WTC11 (cell line): Measurements from ENCODE around the gene LMAN2. TPM values are rescaled to one million over a fixed set of nuclear protein-coding genes. Genes with fewer than 3 reads are reported as not detected.

ENCODE experiments used
- ATF1 ChIP-seq: sonication (generic); formaldehyde crosslinking; IDR thresholded peaks from 2 replicates; pipeline ENCODE4 v1.8.1; 2023; ENCODE audit warnings: mild to moderate bottlenecking, moderate library complexity, missing genetic modification reagents
- CREB1 ChIP-seq: sonication (generic); formaldehyde crosslinking; IDR thresholded peaks from 2 replicates; pipeline ENCODE4 v1.8.0; 2023; ENCODE audit warnings: mild to moderate bottlenecking, missing genetic modification reagents
- CREM ChIP-seq: sonication (generic); formaldehyde crosslinking; IDR thresholded peaks from 2 replicates; pipeline ENCODE4 v1.8.1; 2022; ENCODE audit warnings: mild to moderate bottlenecking, missing genetic modification reagents, moderate library complexity
- EMX1 ChIP-seq: fragments of 250-450 bp; sonication (Bioruptor Pico); IDR thresholded peaks from 2 replicates; pipeline ENCODE4 v1.8.0; 2021; ENCODE audit warnings: mild to moderate bottlenecking
- ETV6 ChIP-seq: sonication (generic); formaldehyde crosslinking; IDR thresholded peaks from 2 replicates; pipeline ENCODE4 v1.8.1; 2022; ENCODE audit warnings: mild to moderate bottlenecking, missing genetic modification reagents
- FOXK1 ChIP-seq: sonication (generic); formaldehyde crosslinking; IDR thresholded peaks from 2 replicates; pipeline ENCODE4 v1.8.0; 2022; ENCODE audit warnings: mild to moderate bottlenecking, moderate library complexity, missing genetic modification reagents
- MYBL2 ChIP-seq: sonication (generic); formaldehyde crosslinking; IDR thresholded peaks from 2 replicates; pipeline ENCODE4 v1.8.1; 2023; ENCODE audit warnings: mild to moderate bottlenecking, moderate library complexity, missing genetic modification reagents
- NFATC4 ChIP-seq: fragments of 250-450 bp; sonication (Bioruptor Pico); IDR thresholded peaks from 2 replicates; pipeline ENCODE4 v1.9.0; 2021; ENCODE audit warnings: mild to moderate bottlenecking
- NFE2L1 ChIP-seq: sonication (generic); formaldehyde crosslinking; IDR thresholded peaks from 2 replicates; pipeline ENCODE4 v1.8.1; 2023; ENCODE audit warnings: missing genetic modification reagents
- NR3C1 ChIP-seq: sonication (generic); formaldehyde crosslinking; conservative IDR thresholded peaks from 2 replicates; pipeline ENCODE4 v1.8.1; 2023; ENCODE audit warnings: low read depth, mild to moderate bottlenecking, missing genetic modification reagents
- OVOL2 ChIP-seq: fragments of 250-450 bp; sonication (Bioruptor Pico); IDR thresholded peaks from 2 replicates; pipeline ENCODE4 v1.9.0; 2021; ENCODE audit warnings: mild to moderate bottlenecking, borderline replicate concordance
- SMAD3 ChIP-seq: sonication (generic); formaldehyde crosslinking; IDR thresholded peaks from 2 replicates; pipeline ENCODE4 v1.8.0; 2022; ENCODE audit warnings: missing genetic modification reagents, mild to moderate bottlenecking, borderline replicate concordance
- SMAD4 ChIP-seq: sonication (generic); formaldehyde crosslinking; IDR thresholded peaks from 2 replicates; pipeline ENCODE4 v1.8.0; 2022; ENCODE audit warnings: mild to moderate bottlenecking, missing genetic modification reagents
- ZNF121 ChIP-seq: sonication (generic); formaldehyde crosslinking; IDR thresholded peaks from 2 replicates; pipeline ENCODE4 v1.8.0; 2023; ENCODE audit warnings: missing genetic modification reagents
- ZNF263 ChIP-seq: sonication (generic); formaldehyde crosslinking; IDR thresholded peaks from 2 replicates; pipeline ENCODE4 v1.8.1; 2022; ENCODE audit warnings: low read depth, mild to moderate bottlenecking, moderate library complexity, missing genetic modification reagents
- ZNF317 ChIP-seq: sonication (generic); formaldehyde crosslinking; IDR thresholded peaks from 2 replicates; pipeline ENCODE4 v1.8.1; 2023; ENCODE audit warnings: low read depth, mild to moderate bottlenecking, moderate library complexity, missing genetic modification reagents, borderline replicate concordance
- ZNF423 ChIP-seq: fragments of 250-450 bp; sonication (Bioruptor Pico); IDR thresholded peaks from 2 replicates; pipeline ENCODE4 v2.1.2; 2022; ENCODE audit warnings: mild to moderate bottlenecking, moderate library complexity
- total RNA-seq: library from RNA; stranded (reverse); gene quantifications from 3 replicates; pipeline ENCODE4 v1.2.3, GENCODE V29; 2021
- TF ChIP-seq, protein P1 (sequence below): fragments of 250-450 bp; sonication (Bioruptor Pico); IDR thresholded peaks from 2 replicates; pipeline ENCODE4 v1.9.0; 2021; ENCODE audit warnings: mild to moderate bottlenecking
- TF ChIP-seq, protein P2 (sequence below): fragments of 250-450 bp; sonication (Bioruptor Pico); IDR thresholded peaks from 2 replicates; pipeline ENCODE4 v1.9.0; 2021; ENCODE audit warnings: mild to moderate bottlenecking
- TF ChIP-seq, protein P3 (sequence below): fragments of 250-450 bp; sonication (Bioruptor Pico); IDR thresholded peaks from 2 replicates; pipeline ENCODE4 v1.9.0; 2021; ENCODE audit warnings: mild to moderate bottlenecking, borderline replicate concordance
- TF ChIP-seq, protein P4 (sequence below): sonication (generic); formaldehyde crosslinking; IDR thresholded peaks from 2 replicates; pipeline ENCODE4 v1.8.0; 2022; ENCODE audit warnings: mild to moderate bottlenecking, missing genetic modification reagents
- TF ChIP-seq, protein P5 (sequence below): fragments of 250-450 bp; sonication (Bioruptor Pico); IDR thresholded peaks from 2 replicates; pipeline ENCODE4 v1.9.0; 2021; ENCODE audit warnings: moderate library complexity, mild to moderate bottlenecking, inconsistent platforms, borderline replicate concordance
- TF ChIP-seq, protein P6 (sequence below): fragments of 250-450 bp; sonication (Bioruptor Pico); conservative IDR thresholded peaks from 2 replicates; pipeline ENCODE4 v1.9.0; 2021; ENCODE audit warnings: mild to moderate bottlenecking
- TF ChIP-seq, protein P7 (sequence below): fragments of 250-450 bp; sonication (Bioruptor Pico); IDR thresholded peaks from 2 replicates; pipeline ENCODE4 v1.8.0; 2021; ENCODE audit warnings: mild to moderate bottlenecking
- TF ChIP-seq, protein P8 (sequence below): sonication (generic); formaldehyde crosslinking; IDR thresholded peaks from 2 replicates; pipeline ENCODE4 v1.8.1; 2023; ENCODE audit warnings: mild to moderate bottlenecking, missing genetic modification reagents

The LMAN2 gene
- total RNA-seq, 1 experiment from 2014 or later = 162 TPM

DNA sequence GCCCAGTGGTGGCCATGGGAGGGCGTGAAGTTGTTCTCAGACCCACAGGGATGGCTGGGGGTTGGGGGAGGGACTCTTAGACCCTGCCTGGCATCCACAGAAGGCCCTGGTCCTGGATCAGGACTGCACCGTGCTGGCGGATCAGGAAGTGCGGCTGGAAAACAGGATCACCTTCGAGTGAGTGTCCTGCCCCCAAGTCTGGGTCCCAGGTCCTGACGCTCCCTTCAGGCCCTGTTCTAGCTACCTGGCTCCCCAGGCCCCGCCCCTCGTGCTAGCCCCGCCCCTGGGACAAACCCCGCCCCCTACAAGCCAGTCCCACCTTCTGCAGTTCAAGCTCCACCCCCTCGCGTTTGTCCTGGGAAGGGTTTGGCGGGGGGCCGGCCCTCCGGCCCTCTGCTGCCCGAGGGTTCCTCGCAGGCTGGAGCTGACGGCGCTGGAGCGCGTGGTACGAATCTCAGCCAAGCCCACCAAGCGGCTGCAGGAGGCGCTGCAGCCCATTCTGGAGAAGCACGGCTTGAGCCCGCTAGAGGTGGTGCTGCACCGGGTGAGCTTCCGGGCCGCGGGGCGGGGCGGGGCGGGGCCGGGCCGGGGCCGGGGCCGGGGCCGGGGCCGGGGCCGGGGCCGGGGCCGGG, 19.1 kb upstream of the LMAN2 start (continued):
- TF ChIP-seq, protein P1, sequence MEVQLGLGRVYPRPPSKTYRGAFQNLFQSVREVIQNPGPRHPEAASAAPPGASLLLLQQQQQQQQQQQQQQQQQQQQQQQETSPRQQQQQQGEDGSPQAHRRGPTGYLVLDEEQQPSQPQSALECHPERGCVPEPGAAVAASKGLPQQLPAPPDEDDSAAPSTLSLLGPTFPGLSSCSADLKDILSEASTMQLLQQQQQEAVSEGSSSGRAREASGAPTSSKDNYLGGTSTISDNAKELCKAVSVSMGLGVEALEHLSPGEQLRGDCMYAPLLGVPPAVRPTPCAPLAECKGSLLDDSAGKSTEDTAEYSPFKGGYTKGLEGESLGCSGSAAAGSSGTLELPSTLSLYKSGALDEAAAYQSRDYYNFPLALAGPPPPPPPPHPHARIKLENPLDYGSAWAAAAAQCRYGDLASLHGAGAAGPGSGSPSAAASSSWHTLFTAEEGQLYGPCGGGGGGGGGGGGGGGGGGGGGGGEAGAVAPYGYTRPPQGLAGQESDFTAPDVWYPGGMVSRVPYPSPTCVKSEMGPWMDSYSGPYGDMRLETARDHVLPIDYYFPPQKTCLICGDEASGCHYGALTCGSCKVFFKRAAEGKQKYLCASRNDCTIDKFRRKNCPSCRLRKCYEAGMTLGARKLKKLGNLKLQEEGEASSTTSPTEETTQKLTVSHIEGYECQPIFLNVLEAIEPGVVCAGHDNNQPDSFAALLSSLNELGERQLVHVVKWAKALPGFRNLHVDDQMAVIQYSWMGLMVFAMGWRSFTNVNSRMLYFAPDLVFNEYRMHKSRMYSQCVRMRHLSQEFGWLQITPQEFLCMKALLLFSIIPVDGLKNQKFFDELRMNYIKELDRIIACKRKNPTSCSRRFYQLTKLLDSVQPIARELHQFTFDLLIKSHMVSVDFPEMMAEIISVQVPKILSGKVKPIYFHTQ (CRISPR knock-in tag) = no peak
- TF ChIP-seq NFE2L1 (CRISPR knock-in tag) = no peak
- TF ChIP-seq NR3C1 = no peak
- TF ChIP-seq CREM = no peak
- peak; percentile 56; the same call in 1 of the 2 replicates for TF ChIP-seq FOXK1
- TF ChIP-seq, protein P2, sequence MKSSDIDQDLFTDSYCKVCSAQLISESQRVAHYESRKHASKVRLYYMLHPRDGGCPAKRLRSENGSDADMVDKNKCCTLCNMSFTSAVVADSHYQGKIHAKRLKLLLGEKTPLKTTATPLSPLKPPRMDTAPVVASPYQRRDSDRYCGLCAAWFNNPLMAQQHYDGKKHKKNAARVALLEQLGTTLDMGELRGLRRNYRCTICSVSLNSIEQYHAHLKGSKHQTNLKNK = no peak
- TF ChIP-seq ATF1 (CRISPR knock-in tag) = no peak
- TF ChIP-seq MYBL2 (CRISPR knock-in tag) = no peak
- no peak for TF ChIP-seq EMX1 (CRISPR knock-in tag)
- no peak for TF ChIP-seq ZNF121 (CRISPR knock-in tag)
- TF ChIP-seq SMAD3 (CRISPR knock-in tag) = no peak
- TF ChIP-seq, protein P3, sequence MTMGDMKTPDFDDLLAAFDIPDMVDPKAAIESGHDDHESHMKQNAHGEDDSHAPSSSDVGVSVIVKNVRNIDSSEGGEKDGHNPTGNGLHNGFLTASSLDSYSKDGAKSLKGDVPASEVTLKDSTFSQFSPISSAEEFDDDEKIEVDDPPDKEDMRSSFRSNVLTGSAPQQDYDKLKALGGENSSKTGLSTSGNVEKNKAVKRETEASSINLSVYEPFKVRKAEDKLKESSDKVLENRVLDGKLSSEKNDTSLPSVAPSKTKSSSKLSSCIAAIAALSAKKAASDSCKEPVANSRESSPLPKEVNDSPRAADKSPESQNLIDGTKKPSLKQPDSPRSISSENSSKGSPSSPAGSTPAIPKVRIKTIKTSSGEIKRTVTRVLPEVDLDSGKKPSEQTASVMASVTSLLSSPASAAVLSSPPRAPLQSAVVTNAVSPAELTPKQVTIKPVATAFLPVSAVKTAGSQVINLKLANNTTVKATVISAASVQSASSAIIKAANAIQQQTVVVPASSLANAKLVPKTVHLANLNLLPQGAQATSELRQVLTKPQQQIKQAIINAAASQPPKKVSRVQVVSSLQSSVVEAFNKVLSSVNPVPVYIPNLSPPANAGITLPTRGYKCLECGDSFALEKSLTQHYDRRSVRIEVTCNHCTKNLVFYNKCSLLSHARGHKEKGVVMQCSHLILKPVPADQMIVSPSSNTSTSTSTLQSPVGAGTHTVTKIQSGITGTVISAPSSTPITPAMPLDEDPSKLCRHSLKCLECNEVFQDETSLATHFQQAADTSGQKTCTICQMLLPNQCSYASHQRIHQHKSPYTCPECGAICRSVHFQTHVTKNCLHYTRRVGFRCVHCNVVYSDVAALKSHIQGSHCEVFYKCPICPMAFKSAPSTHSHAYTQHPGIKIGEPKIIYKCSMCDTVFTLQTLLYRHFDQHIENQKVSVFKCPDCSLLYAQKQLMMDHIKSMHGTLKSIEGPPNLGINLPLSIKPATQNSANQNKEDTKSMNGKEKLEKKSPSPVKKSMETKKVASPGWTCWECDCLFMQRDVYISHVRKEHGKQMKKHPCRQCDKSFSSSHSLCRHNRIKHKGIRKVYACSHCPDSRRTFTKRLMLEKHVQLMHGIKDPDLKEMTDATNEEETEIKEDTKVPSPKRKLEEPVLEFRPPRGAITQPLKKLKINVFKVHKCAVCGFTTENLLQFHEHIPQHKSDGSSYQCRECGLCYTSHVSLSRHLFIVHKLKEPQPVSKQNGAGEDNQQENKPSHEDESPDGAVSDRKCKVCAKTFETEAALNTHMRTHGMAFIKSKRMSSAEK = no peak
- TF ChIP-seq SMAD4 (CRISPR knock-in tag) = no peak
- TF ChIP-seq NFATC4 (CRISPR knock-in tag) = no peak
- TF ChIP-seq CREB1 = no peak
- TF ChIP-seq OVOL2 (CRISPR knock-in tag) = no peak
- TF ChIP-seq, protein P4, sequence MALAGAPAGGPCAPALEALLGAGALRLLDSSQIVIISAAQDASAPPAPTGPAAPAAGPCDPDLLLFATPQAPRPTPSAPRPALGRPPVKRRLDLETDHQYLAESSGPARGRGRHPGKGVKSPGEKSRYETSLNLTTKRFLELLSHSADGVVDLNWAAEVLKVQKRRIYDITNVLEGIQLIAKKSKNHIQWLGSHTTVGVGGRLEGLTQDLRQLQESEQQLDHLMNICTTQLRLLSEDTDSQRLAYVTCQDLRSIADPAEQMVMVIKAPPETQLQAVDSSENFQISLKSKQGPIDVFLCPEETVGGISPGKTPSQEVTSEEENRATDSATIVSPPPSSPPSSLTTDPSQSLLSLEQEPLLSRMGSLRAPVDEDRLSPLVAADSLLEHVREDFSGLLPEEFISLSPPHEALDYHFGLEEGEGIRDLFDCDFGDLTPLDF = no peak
- no peak for TF ChIP-seq ZNF317 (CRISPR knock-in tag)
- TF ChIP-seq, protein P5, sequence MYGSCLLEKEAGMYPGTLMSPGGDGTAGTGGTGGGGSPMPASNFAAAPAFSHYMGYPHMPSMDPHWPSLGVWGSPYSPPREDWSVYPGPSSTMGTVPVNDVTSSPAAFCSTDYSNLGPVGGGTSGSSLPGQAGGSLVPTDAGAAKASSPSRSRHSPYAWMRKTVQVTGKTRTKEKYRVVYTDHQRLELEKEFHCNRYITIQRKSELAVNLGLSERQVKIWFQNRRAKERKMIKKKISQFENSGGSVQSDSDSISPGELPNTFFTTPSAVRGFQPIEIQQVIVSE (CRISPR knock-in tag) = no peak
- TF ChIP-seq ETV6 (CRISPR knock-in tag) = 0 out of 2 replicates have a peak, but pooled peaks have one; percentile 49
- TF ChIP-seq, protein P6, sequence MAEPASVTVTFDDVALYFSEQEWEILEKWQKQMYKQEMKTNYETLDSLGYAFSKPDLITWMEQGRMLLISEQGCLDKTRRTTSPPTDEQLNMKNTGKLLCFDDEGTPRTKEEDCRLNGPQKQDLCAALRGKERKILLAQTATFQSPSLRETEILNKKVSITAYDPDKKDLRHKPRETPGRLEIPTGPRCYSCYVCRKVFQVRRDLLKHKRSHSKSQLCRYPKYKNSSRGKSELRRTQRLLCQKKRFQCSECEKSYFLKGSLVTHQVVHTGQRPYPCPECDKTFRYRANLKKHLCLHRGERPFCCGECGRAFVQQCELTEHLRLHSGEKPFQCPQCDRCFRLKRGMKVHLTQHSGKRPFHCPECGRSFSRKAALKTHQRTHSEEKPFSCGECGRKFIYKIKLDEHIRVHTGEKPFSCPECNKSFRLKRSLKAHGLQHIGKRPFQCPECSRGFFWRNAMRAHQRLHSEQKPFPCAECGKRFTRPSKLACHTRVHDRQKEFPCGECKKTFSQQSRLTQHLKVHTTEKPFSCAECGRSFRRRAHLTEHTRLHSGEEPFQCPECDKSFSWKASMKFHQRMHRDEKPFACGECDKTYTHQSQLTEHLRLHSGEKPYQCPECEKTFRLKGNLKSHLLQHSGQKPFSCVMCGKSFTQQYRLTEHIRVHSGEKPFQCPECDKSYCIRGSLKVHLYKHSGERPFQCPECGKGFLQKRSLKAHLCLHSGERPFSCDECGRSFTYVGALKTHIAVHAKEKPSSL (CRISPR knock-in tag) = no peak
- TF ChIP-seq ZNF423 (CRISPR knock-in tag) = no peak
- TF ChIP-seq, protein P7, sequence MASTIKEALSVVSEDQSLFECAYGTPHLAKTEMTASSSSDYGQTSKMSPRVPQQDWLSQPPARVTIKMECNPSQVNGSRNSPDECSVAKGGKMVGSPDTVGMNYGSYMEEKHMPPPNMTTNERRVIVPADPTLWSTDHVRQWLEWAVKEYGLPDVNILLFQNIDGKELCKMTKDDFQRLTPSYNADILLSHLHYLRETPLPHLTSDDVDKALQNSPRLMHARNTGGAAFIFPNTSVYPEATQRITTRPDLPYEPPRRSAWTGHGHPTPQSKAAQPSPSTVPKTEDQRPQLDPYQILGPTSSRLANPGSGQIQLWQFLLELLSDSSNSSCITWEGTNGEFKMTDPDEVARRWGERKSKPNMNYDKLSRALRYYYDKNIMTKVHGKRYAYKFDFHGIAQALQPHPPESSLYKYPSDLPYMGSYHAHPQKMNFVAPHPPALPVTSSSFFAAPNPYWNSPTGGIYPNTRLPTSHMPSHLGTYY (CRISPR knock-in tag) = no peak
- TF ChIP-seq ZNF263 (CRISPR knock-in tag) = no peak
- TF ChIP-seq, protein P8, sequence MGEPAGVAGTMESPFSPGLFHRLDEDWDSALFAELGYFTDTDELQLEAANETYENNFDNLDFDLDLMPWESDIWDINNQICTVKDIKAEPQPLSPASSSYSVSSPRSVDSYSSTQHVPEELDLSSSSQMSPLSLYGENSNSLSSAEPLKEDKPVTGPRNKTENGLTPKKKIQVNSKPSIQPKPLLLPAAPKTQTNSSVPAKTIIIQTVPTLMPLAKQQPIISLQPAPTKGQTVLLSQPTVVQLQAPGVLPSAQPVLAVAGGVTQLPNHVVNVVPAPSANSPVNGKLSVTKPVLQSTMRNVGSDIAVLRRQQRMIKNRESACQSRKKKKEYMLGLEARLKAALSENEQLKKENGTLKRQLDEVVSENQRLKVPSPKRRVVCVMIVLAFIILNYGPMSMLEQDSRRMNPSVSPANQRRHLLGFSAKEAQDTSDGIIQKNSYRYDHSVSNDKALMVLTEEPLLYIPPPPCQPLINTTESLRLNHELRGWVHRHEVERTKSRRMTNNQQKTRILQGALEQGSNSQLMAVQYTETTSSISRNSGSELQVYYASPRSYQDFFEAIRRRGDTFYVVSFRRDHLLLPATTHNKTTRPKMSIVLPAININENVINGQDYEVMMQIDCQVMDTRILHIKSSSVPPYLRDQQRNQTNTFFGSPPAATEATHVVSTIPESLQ (CRISPR knock-in tag) = no peak
